HG02884 (cell line): ENCODE results near the gene NUP88.
A peak's percentile ranks its signal among the peaks of the same experiment; 100 is the strongest.

Source experiments
- ATAC-seq: cut with Tn5 transposase; IDR thresholded peaks from one replicate; pipeline ENCODE4 v1.9.1; 2021; ENCODE audit warnings: mild to moderate bottlenecking, moderate library complexity; ENCODE audit not compliant: unreplicated experiment

NUP88 gene

DNA sequence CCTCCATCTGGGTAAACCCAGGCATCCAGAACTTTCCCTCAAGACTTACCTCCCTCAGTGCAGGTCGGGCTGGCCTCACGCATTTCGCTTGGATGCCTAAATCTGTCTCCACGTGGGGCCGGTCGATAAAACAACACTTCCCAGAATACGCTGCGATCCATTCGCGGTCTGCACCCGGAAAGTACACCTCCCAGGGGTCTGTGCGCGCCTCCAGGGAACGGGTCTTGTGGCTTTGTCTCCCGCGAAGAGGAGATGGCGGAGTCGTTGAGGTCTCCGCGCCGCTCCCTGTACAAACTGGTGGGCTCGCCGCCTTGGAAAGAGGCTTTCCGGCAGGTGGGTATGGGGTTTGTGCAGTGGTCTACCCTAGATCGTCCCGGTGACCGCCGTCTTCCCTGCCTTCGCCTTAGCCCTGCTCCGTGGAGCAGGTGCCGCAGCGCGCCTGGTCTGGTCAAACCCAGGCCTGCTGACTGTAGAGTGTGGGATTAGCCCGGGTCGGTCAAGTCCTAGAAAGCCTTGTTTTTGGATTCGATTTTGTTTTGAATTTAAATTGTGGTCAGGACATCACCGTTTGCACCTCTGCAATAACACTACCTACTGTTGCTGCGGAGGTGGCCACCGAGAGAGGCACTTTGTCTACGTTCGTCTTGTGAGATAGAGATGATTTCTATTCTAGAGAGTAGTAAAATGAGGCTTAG, 644 bp upstream of the NUP88 start, which contains the start of gene RPAIN:
TSS of gene RPAIN (plus strand) at position 224 of the 695 bp plus-strand sequence. CDS start at position 253, 29 bp downstream.
- peak; percentile 65 for ATAC-seq

DNA sequence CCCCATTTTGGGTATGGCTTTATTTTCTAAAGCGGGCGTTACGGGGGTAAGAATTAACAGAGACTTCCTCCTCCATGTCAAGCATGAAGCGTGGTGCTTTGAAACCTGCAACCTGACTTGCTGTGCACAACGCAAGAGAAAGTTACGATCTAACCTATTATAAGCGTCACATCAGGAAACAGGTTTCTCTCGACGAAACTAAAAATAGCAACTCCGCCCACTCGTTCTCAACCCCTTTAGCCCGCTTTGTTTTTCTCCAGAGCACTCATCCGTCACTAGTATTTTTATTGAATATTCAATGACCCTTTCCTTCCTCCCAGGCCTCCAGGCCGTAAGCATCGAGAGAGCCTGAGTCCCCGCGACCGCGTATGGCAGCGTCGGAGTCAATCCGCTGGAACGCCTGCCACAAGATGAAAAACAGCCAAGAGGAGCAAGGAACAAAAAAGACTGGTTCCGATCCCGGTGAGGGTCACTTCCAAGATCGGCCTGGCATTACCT, 555 bp downstream of the NUP88 start:
- no peak for ATAC-seq

DNA sequence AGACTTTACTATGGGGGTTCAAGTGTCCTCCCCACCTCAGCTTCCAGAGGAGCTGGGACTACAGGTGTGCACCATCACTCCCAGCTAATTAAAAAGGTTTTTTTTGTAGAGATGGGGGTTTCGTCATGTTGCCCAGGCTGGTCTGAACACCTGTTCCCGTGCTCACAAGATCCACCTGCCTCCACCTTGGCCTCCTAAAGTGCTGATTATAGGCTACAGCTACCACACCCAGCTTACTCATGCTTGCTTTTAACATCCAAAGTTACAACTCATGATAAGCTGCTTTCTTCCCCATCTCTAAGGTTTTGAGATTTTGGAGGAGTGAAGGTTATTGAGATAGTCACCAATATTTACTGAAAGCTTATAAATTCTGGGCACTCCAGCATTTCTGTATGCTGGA, 2.6 kb downstream of the NUP88 start:
- ATAC-seq = no peak

DNA sequence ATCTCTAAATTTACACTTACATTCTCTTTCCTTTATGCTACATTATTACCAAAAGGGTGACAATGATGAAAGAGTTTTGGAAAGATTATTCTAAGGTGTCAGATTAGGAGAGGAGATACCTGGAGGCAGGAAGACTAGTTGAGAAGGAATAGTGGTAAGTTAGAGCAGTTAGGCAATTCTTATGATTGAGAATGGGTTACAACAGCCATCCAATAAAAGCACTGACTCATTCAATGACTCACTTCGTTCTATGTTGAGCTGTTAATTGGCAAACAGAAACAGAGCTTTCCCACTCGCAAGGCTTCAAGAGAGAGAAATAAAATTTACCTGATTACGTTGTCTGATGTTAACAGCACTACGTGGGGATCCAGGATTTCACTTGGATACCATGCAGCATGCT, 5.8 kb downstream of the NUP88 start:
- no peak for ATAC-seq

DNA sequence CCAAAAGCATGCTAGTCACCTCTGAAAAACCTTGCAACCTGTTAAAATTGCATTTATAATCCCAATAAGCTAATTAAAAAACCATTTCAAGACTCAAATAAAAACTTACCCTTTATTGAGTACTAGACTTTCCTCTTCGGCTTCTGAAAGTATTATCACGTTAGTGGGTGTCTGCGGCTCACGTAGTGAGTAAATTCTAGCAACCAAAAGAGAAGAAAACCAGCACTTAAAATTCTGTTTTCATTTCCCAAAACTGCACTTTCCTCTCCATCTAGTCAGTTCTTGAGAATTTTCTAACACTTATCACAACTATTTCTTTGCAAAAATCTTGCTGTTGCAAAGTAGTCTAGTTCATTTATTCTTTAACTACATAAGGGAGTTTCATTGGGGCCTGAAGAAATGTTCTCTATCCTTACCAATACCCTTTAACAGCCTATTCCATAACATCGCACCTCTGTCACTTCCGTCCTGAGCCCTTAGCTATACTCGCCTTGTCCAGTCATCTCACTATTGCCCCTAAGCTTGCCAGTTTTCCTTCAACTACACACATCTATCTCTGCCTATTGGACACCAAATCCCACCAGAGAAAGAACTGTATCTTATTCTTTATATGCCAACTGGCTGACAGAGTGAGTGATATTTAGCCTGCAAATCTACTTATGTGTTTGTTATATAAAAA, 8.7 kb downstream of the NUP88 start:
- no peak for ATAC-seq

DNA sequence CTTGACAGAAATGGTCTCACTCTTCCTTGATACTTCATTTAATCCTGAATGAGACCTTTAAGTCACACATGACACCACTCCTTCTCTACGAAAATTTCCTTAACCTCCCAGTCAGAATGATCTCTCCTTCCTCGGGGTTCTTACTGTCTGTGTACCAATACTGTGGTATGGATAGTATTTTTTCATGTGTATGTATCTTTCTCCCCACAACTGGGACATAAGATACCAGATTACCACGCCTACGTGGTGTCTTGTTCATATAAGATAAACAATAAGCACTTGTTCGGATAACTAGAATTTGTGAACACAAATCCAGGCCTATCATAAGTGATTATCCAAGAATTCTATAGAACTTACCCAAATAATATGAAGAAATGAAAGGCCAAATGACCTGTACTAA, 11.3 kb downstream of the NUP88 start:
- ATAC-seq = no peak

DNA sequence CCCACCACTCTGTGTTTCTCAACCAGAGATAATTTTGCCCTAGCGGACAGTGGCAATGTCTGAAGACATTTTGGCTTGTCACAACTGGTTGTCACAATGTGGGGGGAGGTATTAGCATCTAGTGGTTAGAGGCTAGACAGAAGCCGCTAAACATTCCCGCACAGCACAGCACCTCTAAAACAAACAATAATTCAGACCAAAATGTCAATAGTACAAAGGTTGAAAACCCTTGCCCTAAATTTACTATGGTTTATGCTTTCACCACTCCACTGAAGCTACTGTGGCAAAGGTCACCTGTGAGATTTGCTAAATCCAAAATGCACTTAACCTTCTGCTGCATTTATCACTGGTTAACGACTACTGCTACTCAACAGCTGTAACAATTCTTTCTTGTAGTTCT, 14.1 kb downstream of the NUP88 start:
- ATAC-seq = no peak

DNA sequence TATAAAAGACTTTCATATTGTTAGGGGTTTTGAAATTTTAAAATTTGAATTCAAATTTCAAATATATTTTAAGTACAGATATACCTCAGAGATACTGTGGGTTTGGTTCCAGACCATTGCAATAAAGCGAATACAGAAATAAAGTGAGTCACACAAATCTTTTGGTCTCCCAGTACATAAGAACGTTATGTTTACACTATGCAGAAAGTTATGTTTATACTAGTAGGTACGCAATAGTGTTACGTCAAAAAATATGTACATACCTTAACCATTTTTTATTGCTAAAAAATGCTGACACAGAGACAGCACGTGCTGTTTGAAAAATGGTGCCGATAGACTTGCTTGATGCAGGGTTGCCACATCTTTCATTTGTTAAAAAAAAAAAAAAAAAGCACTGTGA, 19.7 kb downstream of the NUP88 start:
- ATAC-seq = no peak

DNA sequence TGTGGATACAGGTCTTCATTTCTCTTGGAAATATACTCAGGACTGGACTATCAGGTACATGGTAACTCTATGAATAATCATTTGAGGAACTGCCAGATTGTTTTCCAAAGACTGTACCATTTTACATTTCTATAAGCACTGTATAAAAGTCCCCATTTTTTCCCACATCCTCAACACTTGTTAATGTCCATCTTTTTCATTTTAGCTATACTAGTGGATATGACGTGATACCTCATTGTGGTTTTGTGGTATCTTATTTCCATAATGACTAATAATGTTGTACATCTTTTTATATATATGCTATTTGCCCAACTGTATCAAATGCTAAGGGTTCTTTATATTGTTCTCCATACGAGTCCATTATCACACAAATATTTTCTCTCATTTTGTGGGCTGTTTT, 22.9 kb downstream of the NUP88 start:
- no peak for ATAC-seq

DNA sequence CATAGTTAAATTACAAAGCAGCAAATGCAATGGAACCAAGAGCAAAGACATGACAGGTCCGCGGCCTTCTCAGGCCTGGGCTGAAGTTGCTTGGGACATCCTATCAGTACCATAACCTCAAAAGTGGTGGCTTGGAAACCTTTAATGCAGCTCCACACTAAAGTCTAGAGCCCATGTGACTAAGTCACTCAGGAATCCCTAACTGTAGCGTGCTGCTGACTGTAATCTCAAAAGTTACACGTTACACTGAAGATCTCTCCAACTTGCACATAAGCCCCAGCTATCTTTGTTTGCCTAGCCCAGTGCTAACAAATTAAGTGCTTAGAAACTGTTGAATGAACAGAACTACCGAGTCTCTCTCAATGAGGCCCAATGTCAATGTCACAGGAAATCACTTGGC, 27.8 kb downstream of the NUP88 start:
- ATAC-seq = no peak

DNA sequence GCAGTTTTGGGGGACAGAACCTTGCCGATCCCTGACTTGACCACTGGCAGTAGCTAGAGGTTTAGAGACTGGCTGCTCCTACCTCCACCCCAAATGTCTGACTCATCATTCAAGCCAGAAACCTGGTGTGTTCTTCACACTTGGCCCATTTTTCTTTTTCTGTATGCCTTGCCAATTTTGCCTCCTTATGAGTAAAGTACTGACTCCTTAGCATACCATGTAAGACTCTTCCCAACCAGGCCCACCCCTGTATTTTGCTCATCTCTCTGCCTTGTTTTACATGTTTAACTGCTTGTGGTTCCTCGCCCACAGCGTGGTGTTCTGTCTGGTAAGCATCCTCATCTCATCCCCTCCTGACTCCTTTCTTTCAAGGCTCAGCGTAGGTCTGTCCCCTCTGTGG, 37.9 kb downstream of the NUP88 start:
- ATAC-seq = no peak

DNA sequence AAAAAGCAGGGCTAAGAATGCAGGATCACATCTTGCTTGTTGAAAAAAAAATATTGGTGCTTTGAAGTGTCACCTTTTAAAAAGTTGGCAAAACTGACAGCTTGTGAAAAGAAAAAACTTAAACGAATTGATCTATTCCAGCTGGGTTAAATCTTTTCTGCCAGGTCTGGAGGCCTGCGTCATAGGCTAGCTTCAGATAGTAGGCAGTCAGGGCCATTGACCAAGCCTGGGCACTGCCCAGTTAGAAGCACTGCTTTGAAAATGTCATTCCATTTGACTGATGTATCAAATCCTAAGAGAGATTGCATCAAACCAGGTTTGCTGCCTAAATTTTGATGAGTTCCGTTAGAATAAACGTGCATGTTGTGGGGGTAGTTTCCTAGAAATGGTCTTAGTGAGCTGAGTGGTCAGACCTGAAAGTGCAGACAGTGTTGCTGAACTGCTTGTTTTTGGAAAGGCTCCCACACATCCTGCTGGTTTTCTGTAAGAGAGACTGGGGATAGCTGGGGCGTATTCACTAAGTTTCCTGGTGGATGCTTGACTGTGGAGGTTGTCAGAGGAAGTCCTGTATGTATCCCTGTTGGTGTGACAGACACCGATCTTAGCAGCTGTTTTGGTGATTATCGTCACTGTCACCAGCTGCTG, 38.8 kb downstream of the NUP88 start:
- no peak for ATAC-seq

DNA sequence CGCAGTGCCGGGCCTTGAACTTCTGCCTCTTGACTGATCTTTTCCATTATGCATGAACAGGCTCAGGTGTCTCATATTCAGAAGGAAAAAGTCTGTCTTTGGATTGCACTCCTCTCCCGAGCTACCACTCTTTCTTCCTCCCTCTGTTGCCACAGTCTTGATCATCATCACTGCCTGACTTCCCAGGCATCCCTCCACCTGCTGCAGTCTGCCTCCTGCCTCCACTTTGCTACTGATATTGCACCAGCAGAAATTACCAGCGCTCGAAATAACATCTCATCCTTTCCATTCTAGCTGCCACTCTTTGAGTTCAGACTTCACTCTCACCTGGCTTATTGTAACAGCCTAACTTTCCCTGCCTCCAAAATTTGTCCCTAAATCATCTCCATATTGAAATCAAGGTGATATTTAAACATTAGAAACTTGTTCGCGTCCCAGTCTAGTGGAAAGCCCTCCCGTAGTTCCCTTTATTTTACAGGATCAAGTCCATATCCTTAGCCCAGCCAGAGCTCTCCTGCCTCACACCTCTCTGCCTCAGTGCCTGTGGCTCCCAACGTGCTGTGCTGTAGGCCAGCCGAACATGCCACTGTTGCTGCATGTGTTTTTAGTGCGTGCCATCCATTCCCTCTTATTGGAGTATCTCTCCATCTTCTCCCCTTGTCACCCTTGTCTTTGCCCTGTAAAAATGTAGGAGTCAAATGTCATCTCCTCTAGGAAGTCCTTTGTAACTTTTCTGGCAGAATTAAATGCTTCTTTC, 39.9 kb downstream of the NUP88 start:
- ATAC-seq = no peak

DNA sequence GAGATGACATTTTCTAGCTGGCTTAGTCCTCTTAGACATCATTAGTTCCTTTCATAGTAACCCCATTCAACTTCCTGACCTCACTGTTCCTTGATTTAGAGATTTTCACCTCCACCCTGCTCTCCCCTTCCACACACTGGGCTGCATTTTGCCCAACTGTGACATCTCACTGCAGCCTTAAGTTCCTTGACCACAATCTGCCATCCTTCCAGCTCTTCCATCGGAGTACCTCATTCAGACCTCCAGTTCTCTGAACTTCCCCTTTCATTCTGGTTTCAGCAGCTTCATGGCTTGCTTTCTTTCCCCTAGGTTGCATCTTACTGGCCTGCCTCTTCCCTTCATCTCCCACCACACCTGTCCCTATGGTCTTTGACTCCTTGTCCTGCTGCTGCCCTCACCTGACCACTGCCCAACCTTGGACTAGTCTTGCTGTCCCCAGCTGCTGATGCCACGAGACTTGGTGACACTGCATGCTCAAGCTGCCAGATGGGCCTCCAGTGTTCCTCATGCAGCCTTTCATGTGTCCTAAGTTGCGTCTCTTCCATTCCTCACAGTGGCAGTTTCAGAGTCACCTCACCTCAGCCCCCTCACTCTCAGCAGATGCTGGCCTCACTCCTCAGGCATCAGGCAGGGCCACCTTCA, 40.8 kb downstream of the NUP88 start:
- no peak for ATAC-seq

DNA sequence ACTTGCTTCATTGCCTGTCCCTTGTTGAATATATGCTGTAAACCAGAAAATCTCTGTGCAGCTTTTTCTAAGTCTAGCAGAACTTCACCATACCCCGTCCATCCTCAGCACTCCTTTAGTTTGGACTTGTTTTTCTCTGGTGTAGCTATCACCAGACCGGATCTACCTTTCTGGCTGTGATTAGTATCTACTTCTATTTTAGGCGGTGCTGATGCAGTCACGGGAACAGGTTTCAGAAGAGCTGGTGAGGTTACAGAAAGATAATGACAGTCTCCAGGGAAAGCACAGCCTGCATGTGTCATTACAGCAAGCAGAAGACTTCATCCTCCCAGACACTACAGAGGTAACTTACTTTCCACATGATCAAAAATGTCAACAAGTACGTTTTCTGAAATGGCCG, 46.4 kb downstream of the NUP88 start:
- no peak for ATAC-seq

DNA sequence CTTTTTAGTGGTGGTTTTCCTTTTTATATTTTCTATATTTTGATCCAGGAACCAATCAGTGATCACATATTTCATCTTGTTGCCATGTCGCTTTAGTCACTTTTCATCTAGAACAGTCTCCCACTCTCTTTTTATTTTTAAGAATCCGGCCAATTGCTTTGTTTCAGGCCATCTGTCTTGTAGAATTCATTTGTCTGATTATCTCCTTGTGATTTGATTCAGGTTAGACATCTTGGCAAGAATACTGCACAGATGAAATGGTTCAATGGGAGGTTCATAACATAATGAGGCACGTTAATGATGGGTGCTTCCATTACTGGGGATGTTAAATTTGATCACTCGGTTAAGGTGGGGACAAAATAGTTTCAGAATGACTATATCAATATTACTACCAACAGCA, 49.1 kb downstream of the NUP88 start:
- ATAC-seq = no peak

DNA sequence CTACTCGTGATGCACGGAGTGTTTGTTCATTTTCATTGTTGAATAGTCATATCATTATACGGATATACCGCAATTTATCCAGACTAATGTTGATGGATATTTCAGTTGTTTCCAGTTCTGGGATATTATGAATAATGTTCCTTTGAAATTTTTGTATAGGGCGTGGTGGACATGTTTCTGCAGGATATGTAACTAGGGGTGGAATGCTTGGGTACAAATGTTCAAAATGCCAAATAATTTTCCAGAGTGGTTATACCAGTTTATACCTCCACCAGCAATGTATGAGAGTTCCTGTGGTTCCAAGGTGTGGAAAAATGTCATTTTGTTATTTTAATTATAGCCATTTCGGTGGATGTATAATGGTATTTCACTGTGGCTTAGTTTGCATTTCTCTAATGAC, 53.6 kb downstream of the NUP88 start:
- no peak for ATAC-seq

DNA sequence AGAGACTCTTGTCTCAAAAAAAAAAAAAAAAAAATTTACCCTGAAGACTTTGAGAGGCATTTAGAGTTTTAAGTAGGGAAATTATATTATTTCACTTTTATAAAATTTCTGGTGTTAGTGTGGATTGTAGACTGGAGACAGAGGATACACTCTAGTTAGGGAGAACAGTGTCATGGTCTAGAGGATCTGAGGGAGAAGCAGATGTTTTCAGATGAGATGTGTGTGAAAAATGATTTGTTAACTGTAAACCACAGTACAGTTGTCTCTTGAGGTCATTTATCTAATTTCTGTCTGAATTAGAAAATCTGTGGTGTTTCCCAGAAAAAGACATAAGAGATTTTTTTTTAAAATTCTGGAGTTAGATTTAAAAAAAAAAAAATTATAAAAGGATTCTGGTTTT, 54.8 kb downstream of the NUP88 start:
- no peak for ATAC-seq

DNA sequence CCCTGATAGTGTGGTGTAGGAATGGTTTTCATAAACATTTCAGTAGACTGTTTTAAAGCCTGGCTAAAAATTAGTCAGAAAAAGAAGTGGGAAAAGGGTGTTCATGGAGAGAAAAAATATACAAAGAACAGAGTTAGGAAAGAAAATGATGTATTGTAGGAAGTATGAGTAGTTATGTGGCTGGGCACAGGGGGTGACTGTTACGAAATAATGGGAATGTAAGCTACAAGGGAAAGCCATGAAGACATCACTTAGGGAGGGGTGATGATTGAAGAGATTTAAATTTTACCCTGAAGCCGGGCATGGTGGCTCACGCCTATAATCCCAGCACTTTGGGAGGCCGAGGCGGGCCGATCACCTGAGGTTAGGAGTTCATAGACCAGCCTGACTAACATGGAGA, 55.3 kb downstream of the NUP88 start:
- ATAC-seq = no peak

DNA sequence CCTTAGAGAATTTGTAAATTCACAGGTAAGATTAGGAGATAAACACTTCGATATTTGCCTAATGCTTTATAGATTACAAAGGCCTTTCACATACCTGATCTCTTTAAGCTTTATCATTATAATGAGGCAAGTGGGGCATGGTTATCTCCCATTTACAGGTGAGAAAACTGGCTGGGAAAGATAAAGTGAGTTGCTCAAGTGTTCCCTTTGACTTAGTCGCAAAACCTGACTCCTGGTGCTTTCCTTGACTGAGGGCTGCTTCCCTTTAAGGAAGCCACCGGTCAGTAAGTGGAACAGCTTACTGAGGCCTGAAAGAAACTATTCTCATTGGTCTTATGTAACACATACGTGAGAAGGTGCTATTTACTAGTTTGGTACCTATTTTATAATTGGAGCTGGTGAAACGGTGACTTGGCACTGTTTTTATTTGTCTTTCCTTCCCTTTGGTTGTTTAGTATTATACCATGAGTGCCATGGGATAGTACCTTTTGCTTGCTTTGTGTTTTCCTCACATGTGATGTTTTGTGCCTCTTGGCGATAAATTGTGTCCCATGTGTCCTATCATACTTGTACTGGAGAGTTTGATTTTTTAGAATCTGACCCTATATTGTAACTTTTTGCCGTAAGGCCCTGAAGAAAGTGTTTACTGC, 57.2 kb downstream of the NUP88 start:
- no peak for ATAC-seq
